Measurements from ENCODE around the gene ANP32B.

- no peak for TF ChIP-seq GATA3 (IDR thresholded peaks at IDR 0.05; ENCODE audit: low read depth, low read length)
- TF ChIP-seq GATA2 (IDR thresholded peaks at IDR 0.05; ENCODE audit: low read depth, low read length), result no peak
Observed at GRCh38 chr9:97941323-97941722, 41.8 kb upstream of the ANP32B start.
